ENCODE measurements around the gene MPPED1. TPM values are rescaled to one million over a fixed set of nuclear protein-coding genes. Genes with fewer than 3 reads are reported as not detected.
A peak's percentile ranks its signal among the peaks of the same experiment; 100 is the strongest.

MPPED1 gene, protein sequence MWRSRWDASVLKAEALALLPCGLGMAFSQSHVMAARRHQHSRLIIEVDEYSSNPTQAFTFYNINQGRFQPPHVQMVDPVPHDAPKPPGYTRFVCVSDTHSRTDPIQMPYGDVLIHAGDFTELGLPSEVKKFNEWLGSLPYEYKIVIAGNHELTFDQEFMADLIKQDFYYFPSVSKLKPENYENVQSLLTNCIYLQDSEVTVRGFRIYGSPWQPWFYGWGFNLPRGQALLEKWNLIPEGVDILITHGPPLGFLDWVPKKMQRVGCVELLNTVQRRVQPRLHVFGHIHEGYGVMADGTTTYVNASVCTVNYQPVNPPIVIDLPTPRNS
- polyA plus RNA-seq (2012; ENCODE audit: low read depth, missing spikeins) = not detected

DNA sequence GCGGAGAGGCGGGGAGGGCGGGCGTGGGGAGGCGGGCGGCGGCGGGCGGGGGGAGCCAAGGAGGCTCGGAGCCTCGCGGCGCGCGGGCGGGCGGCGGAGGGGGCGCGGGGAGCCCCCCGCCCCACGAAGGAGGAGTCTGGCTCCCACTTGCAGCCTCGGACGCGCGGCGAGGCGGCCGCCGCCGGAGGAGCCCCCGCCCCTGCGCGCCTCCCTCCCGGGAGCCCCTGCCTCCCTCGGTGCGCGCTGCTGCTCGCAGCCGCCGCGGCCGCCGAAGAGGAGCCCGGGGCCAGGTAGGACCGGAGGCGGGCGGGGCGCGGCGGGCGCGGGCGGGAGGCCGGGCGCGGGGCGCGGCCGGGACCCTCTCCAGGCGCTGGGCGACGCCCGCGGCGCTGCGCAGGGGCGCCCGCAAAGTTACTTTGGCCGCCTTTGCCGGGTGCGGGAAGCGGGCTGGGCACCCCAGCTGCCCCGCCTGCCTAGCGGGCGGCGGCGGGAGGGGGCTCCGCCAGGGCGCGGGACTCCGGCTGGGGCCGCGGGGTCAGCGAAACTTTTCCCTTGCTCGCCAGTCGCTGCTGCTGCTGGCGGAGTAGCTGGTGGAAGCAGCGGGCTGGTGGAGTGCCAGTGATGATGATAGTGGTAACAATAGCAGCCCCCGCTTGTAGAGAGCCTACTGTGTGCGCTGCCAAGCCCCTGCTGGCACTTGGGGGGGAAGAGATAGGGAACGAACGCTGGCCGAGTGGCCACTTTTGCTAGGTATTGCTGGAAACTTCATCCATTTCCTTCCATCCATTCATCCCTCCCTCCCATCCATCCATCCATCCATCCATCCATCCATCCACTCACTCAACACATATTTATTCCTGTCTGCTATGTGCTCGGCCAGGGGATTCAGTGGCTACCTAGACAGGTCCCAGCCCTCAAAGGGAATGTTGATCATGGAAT is at the start of gene MPPED1:
TSS of gene MPPED1 (plus strand) at position 146 of the 939 bp plus-strand sequence. CDS start 12,972 bp downstream, outside the sequence.
- TF ChIP-seq POU2F2 (IDR thresholded peaks at IDR 0.05; ENCODE audit: low read depth, low read length) (no peak), PAX5 (IDR thresholded peaks at IDR 0.05; ENCODE audit: insufficient read depth, low read length, severe bottlenecking) (no peak), POLR2A (IDR thresholded peaks at IDR 0.05; ENCODE audit: low read depth, low read length) (no peak), TAF1 (IDR thresholded peaks at IDR 0.05; ENCODE audit: low read depth, low read length) (no peak), POLR2AphosphoS5 (IDR thresholded peaks at IDR 0.05; ENCODE audit: low read depth, low read length) (no peak), SPI1 (IDR thresholded peaks at IDR 0.05; ENCODE audit: low read depth, low read length) (no peak)
- DNase-seq (ENCODE audit: insufficient read length, low spot score) = no peak
- no peak for FAIRE-seq

DNA sequence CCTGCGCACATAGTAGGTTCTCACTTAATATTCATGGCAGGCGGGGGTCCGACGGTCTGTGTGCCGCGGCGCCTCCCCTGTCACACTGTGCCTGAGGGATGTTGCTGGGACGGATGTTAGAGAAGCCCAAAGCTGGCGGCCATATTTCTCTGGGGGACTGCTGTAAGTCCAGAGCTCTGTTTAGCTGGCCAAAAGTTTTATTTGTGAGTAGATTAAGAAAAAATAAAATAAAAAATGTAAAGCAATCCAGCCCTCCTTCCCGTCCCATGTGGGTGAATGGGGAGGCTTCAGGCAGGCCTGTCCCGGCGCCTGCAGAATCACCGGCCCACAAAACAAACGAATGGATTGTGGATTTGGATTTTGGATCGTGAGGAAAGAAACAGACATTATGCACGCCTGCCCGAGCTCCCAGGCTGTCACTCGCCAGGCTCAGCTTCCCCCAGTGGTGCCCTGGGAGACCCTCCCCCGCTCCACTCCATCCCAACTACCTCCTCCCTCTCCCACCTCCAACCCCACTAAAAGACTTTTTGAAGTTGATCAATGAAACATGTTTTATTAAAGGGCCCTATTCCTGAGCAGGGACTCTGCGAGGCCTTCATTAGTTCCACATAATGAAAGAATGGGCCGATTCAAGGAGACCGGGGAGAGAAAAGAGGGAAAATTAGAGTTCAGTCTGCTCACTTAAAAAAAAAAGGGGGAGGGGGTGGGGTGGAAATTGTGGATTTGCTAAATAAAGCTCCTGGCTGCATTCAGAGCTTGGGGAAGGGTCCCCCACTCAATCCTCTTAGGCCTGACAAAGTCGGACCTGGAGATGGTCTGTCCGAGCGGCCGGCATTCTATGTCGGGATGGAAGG is 48.3 kb upstream of the MPPED1 start:
- no peak for TF ChIP-seq POLR2A (IDR thresholded peaks at IDR 0.05; ENCODE audit: low read depth, low read length)
- TF ChIP-seq POLR2AphosphoS5 (IDR thresholded peaks at IDR 0.05; ENCODE audit: low read depth, low read length) = no peak
- no peak for TF ChIP-seq PAX5 (IDR thresholded peaks at IDR 0.05; ENCODE audit: insufficient read depth, low read length, severe bottlenecking)
- TF ChIP-seq TAF1 (IDR thresholded peaks at IDR 0.05; ENCODE audit: low read depth, low read length) = no peak
- TF ChIP-seq POU2F2 (IDR thresholded peaks at IDR 0.05; ENCODE audit: low read depth, low read length) = no peak
- DNase-seq (ENCODE audit: insufficient read length, low spot score) = no peak
- no peak for FAIRE-seq

- no peak for FAIRE-seq
- DNase-seq (ENCODE audit: insufficient read length, low spot score) = no peak
Observed at GRCh38 chr22:43364169-43364435, 47.7 kb upstream of the MPPED1 start.

DNA sequence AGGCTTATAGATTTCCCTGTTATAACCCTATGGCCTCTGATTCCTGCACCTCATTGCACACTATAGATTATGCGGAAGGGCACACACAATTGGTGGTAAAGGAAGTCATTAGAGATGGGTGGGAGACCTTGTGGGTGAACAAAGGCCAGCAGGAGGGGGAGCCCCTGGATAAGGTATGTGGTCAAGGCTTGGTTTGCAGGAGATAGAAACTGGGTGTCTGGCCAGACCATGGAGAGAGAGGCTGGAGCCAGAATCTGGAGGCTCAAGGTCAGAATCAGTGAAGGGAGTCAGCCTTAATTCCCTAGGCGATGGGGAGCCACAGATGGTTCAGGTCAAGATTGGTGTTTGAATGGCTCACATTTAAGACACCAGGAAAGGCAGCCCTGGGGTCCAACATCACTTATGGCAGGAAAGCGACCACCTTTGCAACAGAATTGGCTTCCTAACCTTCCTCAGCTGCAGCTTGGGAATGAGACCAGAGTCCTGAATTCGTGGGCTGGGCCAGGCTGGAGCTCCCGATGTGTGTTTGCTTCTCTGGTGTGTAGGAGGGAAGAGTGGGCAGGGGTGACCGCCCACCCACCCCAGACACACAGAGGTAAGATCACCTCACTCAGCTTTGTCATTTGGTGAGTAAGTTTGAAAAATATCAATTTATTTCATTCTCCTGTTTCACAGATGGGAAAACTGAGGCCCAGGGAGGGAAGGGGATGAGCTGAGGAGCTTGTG is 45.9 kb upstream of the MPPED1 start:
- no peak for TF ChIP-seq POU2F2 (IDR thresholded peaks at IDR 0.05; ENCODE audit: low read depth, low read length)
- TF ChIP-seq POLR2A (IDR thresholded peaks at IDR 0.05; ENCODE audit: low read depth, low read length) = no peak
- TF ChIP-seq PAX5 (IDR thresholded peaks at IDR 0.05; ENCODE audit: insufficient read depth, low read length, severe bottlenecking) = no peak
- no peak for TF ChIP-seq POLR2AphosphoS5 (IDR thresholded peaks at IDR 0.05; ENCODE audit: low read depth, low read length)
- no peak for TF ChIP-seq SPI1 (IDR thresholded peaks at IDR 0.05; ENCODE audit: low read depth, low read length)
- TF ChIP-seq TAF1 (IDR thresholded peaks at IDR 0.05; ENCODE audit: low read depth, low read length) = no peak
- FAIRE-seq (no peak), DNase-seq (ENCODE audit: insufficient read length, low spot score) (no peak)

More at GRCh38 chr22:43364169-43364435, 47.7 kb upstream of the MPPED1 start:
- TF ChIP-seq TAF1 (IDR thresholded peaks at IDR 0.05; ENCODE audit: low read depth, low read length) = no peak
- TF ChIP-seq POU2F2 (IDR thresholded peaks at IDR 0.05; ENCODE audit: low read depth, low read length) = no peak
- no peak for TF ChIP-seq SPI1 (IDR thresholded peaks at IDR 0.05; ENCODE audit: low read depth, low read length)
- TF ChIP-seq PAX5 (IDR thresholded peaks at IDR 0.05; ENCODE audit: insufficient read depth, low read length, severe bottlenecking) = no peak
- no peak for TF ChIP-seq POLR2AphosphoS5 (IDR thresholded peaks at IDR 0.05; ENCODE audit: low read depth, low read length)
- TF ChIP-seq POLR2A (IDR thresholded peaks at IDR 0.05; ENCODE audit: low read depth, low read length) = no peak

- DNase-seq (ENCODE audit: insufficient read length, low spot score) (no peak), FAIRE-seq (no peak)
- TF ChIP-seq TAF1 (IDR thresholded peaks at IDR 0.05; ENCODE audit: low read depth, low read length) (no peak), POLR2AphosphoS5 (IDR thresholded peaks at IDR 0.05; ENCODE audit: low read depth, low read length) (no peak), SPI1 (IDR thresholded peaks at IDR 0.05; ENCODE audit: low read depth, low read length) (no peak), POLR2A (IDR thresholded peaks at IDR 0.05; ENCODE audit: low read depth, low read length) (no peak), POU2F2 (IDR thresholded peaks at IDR 0.05; ENCODE audit: low read depth, low read length) (no peak), PAX5 (IDR thresholded peaks at IDR 0.05; ENCODE audit: insufficient read depth, low read length, severe bottlenecking) (no peak)
Observed at GRCh38 chr22:43370036-43370435, 41.8 kb upstream of the MPPED1 start.

- DNase-seq (ENCODE audit: insufficient read length, low spot score) = no peak
- no peak for FAIRE-seq
- no peak for TF ChIP-seq POLR2AphosphoS5 (IDR thresholded peaks at IDR 0.05; ENCODE audit: low read depth, low read length)
- no peak for TF ChIP-seq POLR2A (IDR thresholded peaks at IDR 0.05; ENCODE audit: low read depth, low read length)
- no peak for TF ChIP-seq SPI1 (IDR thresholded peaks at IDR 0.05; ENCODE audit: low read depth, low read length)
- TF ChIP-seq PAX5 (IDR thresholded peaks at IDR 0.05; ENCODE audit: insufficient read depth, low read length, severe bottlenecking) = no peak
- TF ChIP-seq TAF1 (IDR thresholded peaks at IDR 0.05; ENCODE audit: low read depth, low read length) = no peak
- TF ChIP-seq POU2F2 (IDR thresholded peaks at IDR 0.05; ENCODE audit: low read depth, low read length) = no peak
Observed at GRCh38 chr22:43375951-43376455, 35.8 kb upstream of the MPPED1 start.

- no peak for TF ChIP-seq POLR2AphosphoS5 (IDR thresholded peaks at IDR 0.05; ENCODE audit: low read depth, low read length)
- TF ChIP-seq SPI1 (IDR thresholded peaks at IDR 0.05; ENCODE audit: low read depth, low read length) = no peak
- no peak for TF ChIP-seq PAX5 (IDR thresholded peaks at IDR 0.05; ENCODE audit: insufficient read depth, low read length, severe bottlenecking)
- TF ChIP-seq TAF1 (IDR thresholded peaks at IDR 0.05; ENCODE audit: low read depth, low read length) = no peak
- TF ChIP-seq POLR2A (IDR thresholded peaks at IDR 0.05; ENCODE audit: low read depth, low read length) = no peak
- TF ChIP-seq POU2F2 (IDR thresholded peaks at IDR 0.05; ENCODE audit: low read depth, low read length) = no peak
- DNase-seq (ENCODE audit: insufficient read length, low spot score) = no peak
- peak; percentile 75 for FAIRE-seq
Observed at GRCh38 chr22:43376765-43377547, 34.9 kb upstream of the MPPED1 start.

Measured in GM12891 (cell line).